Ovary (tissue), 9 donors: ENCODE data around the gene EEF2K. TPM values are rescaled to one million over a fixed set of nuclear protein-coding genes. Genes with fewer than 3 reads are reported as not detected.

Experiments
- DNase-seq, 5 donors: peaks; one replicate each; pipeline ENCODE4 v3.0.0-alpha.2; 2019 to 2020
- H3K27ac ChIP-seq, 2 donors: fragments of 200-600 bp; one replicate each; pipeline versions ENCODE4 v1.5.1 to v1.8.0; 2019 to 2022
- H3K27me3 ChIP-seq: fragments of 200-600 bp; one replicate; pipeline ENCODE4 v1.8.0; 2022
- H3K36me3 ChIP-seq: fragments of 200-600 bp; sonication (generic); one replicate; pipeline ENCODE4 v1.5.1; 2019
- H3K4me1 ChIP-seq: one replicate; pipeline ENCODE4 v1.8.1; 2013; ENCODE audit warnings: mild to moderate bottlenecking, moderate library complexity; ENCODE audit not compliant: insufficient read depth
- H3K4me3 ChIP-seq: fragments of 200-600 bp; sonication (generic); one replicate; pipeline ENCODE4 v1.5.1; 2017
- H3K9me3 ChIP-seq, 2 donors: fragments of 200-600 bp in 1 of 2; sonication (generic) in 1 of 2; one replicate each; pipeline versions ENCODE4 v1.5.1 to v1.8.1; 2013 to 2019; ENCODE audit warnings: mild to moderate bottlenecking in 1 of 2, moderate library complexity in 1 of 2
- CTCF ChIP-seq, 3 donors: fragments of 450-650 bp in 2 of 3; fragments of 200-600 bp in 1 of 3; IDR thresholded peaks; one replicate each; pipeline versions ENCODE4 v1.5.1 to v1.8.0; 2016 to 2022; ENCODE audit warnings: antibody characterized with exemption in 3 of 3, mild to moderate bottlenecking in 1 of 3
- EP300 ChIP-seq: sonication (generic); formaldehyde crosslinking; IDR thresholded peaks from one replicate; pipeline ENCODE4 v1.6.1; 2017; ENCODE audit warnings: antibody characterized with exemption
- POLR2A ChIP-seq: fragments of 450-650 bp; IDR thresholded peaks from one replicate; pipeline ENCODE4 v1.6.1; 2017; ENCODE audit warnings: antibody characterized with exemption, mild to moderate bottlenecking, moderate library complexity
- WGBS, 3 donors: extraction: QIAGEN DNeasy Blood & Tissue Kit in 1 of 3; methylation state at CpG; one replicate each; pipeline versions ENCODE4 v1.1.5 to v1.1.7; 2013 to 2017; 5-methylcytosine and 5-hydroxymethylcytosine counted together
- intact Hi-C, 4 donors: fragments of 100-400 bp; cut with DNase I; formaldehyde crosslinking; loops; one replicate each; pipeline versions ENCODE4 v1.11.0 to v1.15.1; 2022 to 2023
- polyA plus RNA-seq, 2 donors: library from polyadenylated mRNA; stranded (reverse); fragments of 200-250 nt in 1 of 2; fragments of 350-450 nt in 1 of 2; fragmentation: Illumina TruSeq in 1 of 2; extraction: RNeasy Lipid Tissue Mini Kit (QIAGEN cat#74804) in 1 of 2; gene quantifications; one replicate each; pipeline ENCODE4 v1.2.3, GENCODE V29; 2013 to 2014
- total RNA-seq, 7 donors: library from RNA; depleted of rRNA in 2 of 7; stranded (reverse); fragments of >200 nt in 2 of 7; fragmentation: NEBNext Ultra II Directional in 3 of 7; extraction: Animal tissue kit (Norgen Biotek cat#: 25700) in 3 of 7; gene quantifications; one replicate each; pipeline versions ENCODE4 v1.1.0 to v1.2.4, GENCODE V29; 2016 to 2023
- donor health status: DM: no; HTN: no; CAD: no; lungs with moderate emphysema.
- donor health status: DM: no; HTN: no; CAD: no.
- donor health status: Bipolar disorder and iron deficiency.
- donor health status: DM: yes; HTN: yes; CAD: no.
- donor health status: DM: no; HTN: no; CAD: no.
- donor health status: DM: yes; HTN: yes; CAD: no.

EEF2K gene
- total and polyA plus RNA-seq, 9 donors: 8.1 to 37.6 (median 26.0) TPM

GRCh38 chr16:22220069-22220440, 14.0 kb downstream of the EEF2K start:
- Histone ChIP-seq H3K9me3 (no peaks in the 10 kb centered on the region), H3K36me3 (no peaks in the 10 kb centered on the region), H3K27me3 (no peaks in the 10 kb centered on the region), H3K4me1 (peaks cover 8% of the 10 kb centered on the region), H3K4me3 (no peak overlapping the region), H3K27ac (no peak overlapping the region)
- 14 to 23% (median 17%) methylated on average over 11 of the region's 11 CpGs for WGBS, 3 donors
- TF ChIP-seq POLR2A: no peak
- TF ChIP-seq CTCF (IDR thresholded peaks at IDR 0.05): no peak
- no peak for TF ChIP-seq EP300
- intact Hi-C loops: no loop called here
- DNase-seq: peak; percentile 46 to 71 (median 51)

GRCh38 chr16:22220714-22221113, 14.6 kb downstream of the EEF2K start:
- peak in 3 of 5 donors; percentile 22 to 43 (median 37) for DNase-seq
- intact Hi-C loops: no loop called here
- Histone ChIP-seq H3K36me3 (no peaks in the 10 kb centered on the region), H3K9me3 (no peaks in the 10 kb centered on the region), H3K4me3 (no peak overlapping the region), H3K27me3 (no peaks in the 10 kb centered on the region), H3K4me1 (peaks cover 8% of the 10 kb centered on the region), H3K27ac (no peak overlapping the region)
- TF ChIP-seq CTCF (IDR thresholded peaks at IDR 0.05): no peak
- no peak for TF ChIP-seq EP300
- TF ChIP-seq POLR2A: no peak
- 52 to 59% (median 55%) methylated on average over 9 of the region's 9 CpGs for WGBS, 3 donors

GRCh38 chr16:22222006-22222405, 15.9 kb downstream of the EEF2K start:
- 87 to 93% (median 91%) methylated on average over 2 of the region's 2 CpGs for WGBS, 3 donors
- no peaks in the 10 kb centered on the region for H3K27me3 ChIP-seq
- DNase-seq: no peak
- H3K9me3 ChIP-seq: no peaks in the 10 kb centered on the region
- intact Hi-C loops: no loop called here
- peaks cover 8% of the 10 kb centered on the region for H3K4me1 ChIP-seq
- H3K27ac ChIP-seq: no peak overlapping the region
- H3K36me3 ChIP-seq: no peaks in the 10 kb centered on the region
- no peak for TF ChIP-seq CTCF (IDR thresholded peaks at IDR 0.05)
- TF ChIP-seq POLR2A: no peak
- TF ChIP-seq EP300: no peak
- H3K4me3 ChIP-seq: no peak overlapping the region

- Histone ChIP-seq H3K27me3 (no peaks in the 10 kb centered on the region), H3K36me3 (no peaks in the 10 kb centered on the region), H3K9me3 (no peaks in the 10 kb centered on the region), H3K27ac (no peak overlapping the region), H3K4me3 (no peak overlapping the region), H3K4me1 (peaks cover 8% of the 10 kb centered on the region)
- WGBS, 3 donors: 87 to 94% (median 91%) methylated on average over 1 of the region's 1 CpG
- intact Hi-C loops: no loop called here
- DNase-seq: no peak
- TF ChIP-seq CTCF (IDR thresholded peaks at IDR 0.05): no peak
- no peak for TF ChIP-seq EP300
- no peak for TF ChIP-seq POLR2A
Observed at GRCh38 chr16:22222998-22223397, 16.9 kb downstream of the EEF2K start.
